HCT116 (cell line): ENCODE data around the gene EARS2.

Source experiments
- CTCF ChIP-seq, 3 experiments: fragments of 200-600 bp in 1 of 3; sonication (generic) in 1 of 3; IDR thresholded peaks in 2 of 3; conservative IDR thresholded peaks in 1 of 3; 2 replicates each; pipeline ENCODE4 v1.5.1; 2012 to 2017; ENCODE audit warnings: low read depth in 2 of 3, low read length in 2 of 3, antibody characterized with exemption in 1 of 3, borderline replicate concordance in 1 of 3, control low read depth in 1 of 3, mild to moderate bottlenecking in 1 of 3, mixed read lengths in 1 of 3, mixed run types in 1 of 3, moderate library complexity in 1 of 3; ENCODE audit not compliant: insufficient read depth in 1 of 3
- POLR2AphosphoS5 ChIP-seq: IDR thresholded peaks from 2 replicates; pipeline ENCODE4 v1.6.1; 2011; ENCODE audit warnings: mild to moderate bottlenecking, low read depth, low read length, moderate library complexity
- SIN3A ChIP-seq: IDR thresholded peaks from 2 replicates; pipeline ENCODE4 v1.6.1; 2012; ENCODE audit warnings: low read depth
- ZNF274 ChIP-seq: fragments of 200-500 bp; sonication (Bioruptor generic); IDR thresholded peaks from 2 replicates; pipeline ENCODE4 v1.6.1; 2014; ENCODE audit warnings: mild to moderate bottlenecking, low read depth, low read length, inconsistent platforms
- TF ChIP-seq, protein P1 (sequence below): IDR thresholded peaks from 2 replicates; pipeline ENCODE4 v1.6.1; 2012

- TF ChIP-seq, protein P1, sequence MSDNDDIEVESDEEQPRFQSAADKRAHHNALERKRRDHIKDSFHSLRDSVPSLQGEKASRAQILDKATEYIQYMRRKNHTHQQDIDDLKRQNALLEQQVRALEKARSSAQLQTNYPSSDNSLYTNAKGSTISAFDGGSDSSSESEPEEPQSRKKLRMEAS = no peak
- TF ChIP-seq ZNF274 (no peak), SIN3A (no peak), CTCF (IDR thresholded peaks at IDR 0.05 in 2 of 3, conservative IDR thresholded peaks at IDR 0.05 in 1 of 3; ENCODE audit: borderline replicate concordance in 1 of 3, insufficient read depth in 1 of 3, low read depth in 2 of 3, low read length in 2 of 3) (no peak), POLR2AphosphoS5 (no peak)
Observed at GRCh38 chr16:23523876-23524385, 33.2 kb downstream of the EARS2 start.
